Parathyroid adenoma (tissue), 2 donors: ENCODE data around the gene MAPK8IP1.
"Not testable (repeated sequence)": the region's sequence is repeated elsewhere in the genome, so short reads cannot be mapped to it uniquely, and the experiment has no call there.

ENCODE experiments used
- H2AFZ ChIP-seq: fragments of 300-600 bp; sonication (generic); one replicate; pipeline ENCODE4 v1.7.0; 2017; ENCODE audit warnings: antibody characterized with exemption, mild to moderate bottlenecking
- H3K27ac ChIP-seq: fragments of 300-600 bp; sonication (generic); one replicate; pipeline ENCODE4 v1.7.0; 2017
- H3K27me3 ChIP-seq: fragments of 300-600 bp; sonication (generic); one replicate; pipeline ENCODE4 v1.7.0; 2017; ENCODE audit warnings: low read length; ENCODE audit not compliant: control insufficient read depth, insufficient read depth
- H3K36me3 ChIP-seq: fragments of 300-600 bp; sonication (generic); one replicate; pipeline ENCODE4 v1.7.0; 2017; ENCODE audit warnings: low read length; ENCODE audit not compliant: control insufficient read depth, insufficient read depth
- H3K4me1 ChIP-seq: fragments of 300-600 bp; sonication (generic); one replicate; pipeline ENCODE4 v1.7.0; 2017; ENCODE audit warnings: control low read depth
- H3K4me2 ChIP-seq: fragments of 300-600 bp; sonication (generic); one replicate; pipeline ENCODE4 v1.7.0; 2017; ENCODE audit warnings: low read length
- H3K4me3 ChIP-seq: fragments of 300-600 bp; sonication (generic); one replicate; pipeline ENCODE4 v1.7.0; 2017; ENCODE audit warnings: low read depth, low read length
- H3K79me2 ChIP-seq: fragments of 300-600 bp; sonication (generic); one replicate; pipeline ENCODE4 v1.7.0; 2017; ENCODE audit warnings: control low read depth
- H3K9ac ChIP-seq: fragments of 300-600 bp; sonication (generic); one replicate; pipeline ENCODE4 v1.7.0; 2017; ENCODE audit warnings: mild to moderate bottlenecking
- H3K9me3 ChIP-seq: fragments of 300-600 bp; sonication (generic); one replicate; pipeline ENCODE4 v1.7.0; 2017; ENCODE audit warnings: low read length; ENCODE audit not compliant: control insufficient read depth
- TF ChIP-seq, protein P1 (sequence below): fragments of 300-600 bp; sonication (generic); IDR thresholded peaks from one replicate; pipeline ENCODE4 v1.7.0; 2017; ENCODE audit warnings: antibody characterized with exemption, mild to moderate bottlenecking
- donor health status: primary hyperparathyroidism.

MAPK8IP1 gene

GRCh38 chr11:45905095-45905494, 19.6 kb downstream of the MAPK8IP1 start:
- Histone ChIP-seq H3K36me3 (no peaks in the 10 kb centered on the region), H3K9ac (no peak overlapping the region), H2AFZ (no peak overlapping the region), H3K27me3 (no peaks in the 10 kb centered on the region), H3K4me2 (no peak overlapping the region), H3K4me3 (no peak overlapping the region), H3K4me1 (no peaks in the 10 kb centered on the region), H3K9me3 (no peaks in the 10 kb centered on the region), H3K79me2 (no peaks in the 10 kb centered on the region), H3K27ac (no peak overlapping the region)
- TF ChIP-seq, protein P1, sequence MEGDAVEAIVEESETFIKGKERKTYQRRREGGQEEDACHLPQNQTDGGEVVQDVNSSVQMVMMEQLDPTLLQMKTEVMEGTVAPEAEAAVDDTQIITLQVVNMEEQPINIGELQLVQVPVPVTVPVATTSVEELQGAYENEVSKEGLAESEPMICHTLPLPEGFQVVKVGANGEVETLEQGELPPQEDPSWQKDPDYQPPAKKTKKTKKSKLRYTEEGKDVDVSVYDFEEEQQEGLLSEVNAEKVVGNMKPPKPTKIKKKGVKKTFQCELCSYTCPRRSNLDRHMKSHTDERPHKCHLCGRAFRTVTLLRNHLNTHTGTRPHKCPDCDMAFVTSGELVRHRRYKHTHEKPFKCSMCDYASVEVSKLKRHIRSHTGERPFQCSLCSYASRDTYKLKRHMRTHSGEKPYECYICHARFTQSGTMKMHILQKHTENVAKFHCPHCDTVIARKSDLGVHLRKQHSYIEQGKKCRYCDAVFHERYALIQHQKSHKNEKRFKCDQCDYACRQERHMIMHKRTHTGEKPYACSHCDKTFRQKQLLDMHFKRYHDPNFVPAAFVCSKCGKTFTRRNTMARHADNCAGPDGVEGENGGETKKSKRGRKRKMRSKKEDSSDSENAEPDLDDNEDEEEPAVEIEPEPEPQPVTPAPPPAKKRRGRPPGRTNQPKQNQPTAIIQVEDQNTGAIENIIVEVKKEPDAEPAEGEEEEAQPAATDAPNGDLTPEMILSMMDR, result no peak

- H3K9me3 ChIP-seq, H3K27me3 ChIP-seq, H2AFZ ChIP-seq, H3K36me3 ChIP-seq, H3K9ac ChIP-seq, H3K4me2 ChIP-seq, H3K27ac ChIP-seq, H3K4me1 ChIP-seq, H3K79me2 ChIP-seq, H3K4me3 ChIP-seq: not testable (repeated sequence)
Observed at GRCh38 chr11:45905576-45905975, 20.1 kb downstream of the MAPK8IP1 start.

GRCh38 chr11:45906096-45906682, 20.7 kb downstream of the MAPK8IP1 start:
- Histone ChIP-seq H3K9ac (no peak overlapping the region), H3K79me2 (no peaks in the 10 kb centered on the region), H3K36me3 (no peaks in the 10 kb centered on the region), H3K4me2 (no peak overlapping the region), H3K4me1 (no peaks in the 10 kb centered on the region), H3K27me3 (no peaks in the 10 kb centered on the region), H3K9me3 (no peaks in the 10 kb centered on the region), H3K27ac (no peak overlapping the region), H2AFZ (no peak overlapping the region), H3K4me3 (no peak overlapping the region)
- TF ChIP-seq, protein P1, result no peak

GRCh38 chr11:45906965-45907611, 21.6 kb downstream of the MAPK8IP1 start, which contains the start of gene FREY1:
FREY1 (minus strand) TSS chr11:45907271; CDS start chr11:45907245, 26 bp downstream.
- TF ChIP-seq, protein P1, result no peak
- H3K27ac ChIP-seq, result no peak within 1 kb of the TSS
- H3K79me2 ChIP-seq, result no peaks in the 10 kb centered on the region
- H3K9me3 ChIP-seq, result no peaks in the 10 kb centered on the region
- H3K9ac ChIP-seq, result no peak within 1 kb of the TSS
- H3K36me3 ChIP-seq, result no peaks in the 10 kb centered on the region
- H3K27me3 ChIP-seq, result no peaks in the 10 kb centered on the region
- no peak within 1 kb of the TSS for H2AFZ ChIP-seq
- no peak within 1 kb of the TSS for H3K4me2 ChIP-seq
- H3K4me3 ChIP-seq, result no peak within 1 kb of the TSS
- no peaks in the 10 kb centered on the region for H3K4me1 ChIP-seq

DNA sequence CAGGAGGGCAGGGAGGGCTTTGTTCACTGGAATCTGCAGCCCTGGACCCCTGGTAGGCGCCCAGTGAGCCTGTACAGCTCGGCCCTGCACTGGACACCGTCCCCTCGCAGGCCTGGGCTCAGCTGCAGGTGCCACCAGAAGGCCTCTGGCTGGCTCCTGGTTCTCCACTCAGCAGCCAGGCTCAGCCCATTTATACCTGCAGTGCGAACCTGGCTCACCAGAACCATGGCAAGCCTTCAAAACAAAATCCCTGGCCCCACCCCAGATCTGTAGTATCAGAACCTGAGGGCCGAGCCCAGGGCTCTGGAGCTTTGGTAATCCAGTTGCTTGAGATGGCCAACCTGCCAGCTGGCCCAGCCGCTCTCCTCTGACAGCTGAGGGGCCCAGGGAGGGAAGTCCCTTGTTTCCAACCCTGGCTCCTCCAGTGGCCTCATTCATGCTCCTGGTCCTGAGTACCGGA, 22.5 kb downstream of the MAPK8IP1 start:
- Histone ChIP-seq H3K9me3 (no peaks in the 10 kb centered on the region), H3K36me3 (no peaks in the 10 kb centered on the region), H2AFZ (no peak overlapping the region), H3K27me3 (no peaks in the 10 kb centered on the region), H3K9ac (no peak overlapping the region), H3K4me2 (no peak overlapping the region), H3K79me2 (no peaks in the 10 kb centered on the region), H3K27ac (no peak overlapping the region), H3K4me1 (no peaks in the 10 kb centered on the region), H3K4me3 (no peak overlapping the region)
- TF ChIP-seq, protein P1, result no peak
